HepG2 (cell line): Measurements from ENCODE around the gene TMEM231. TPM values are rescaled to one million over a fixed set of nuclear protein-coding genes. Genes with fewer than 3 reads are reported as not detected.

Source experiments
- ARID4A ChIP-seq: sonication (generic); formaldehyde crosslinking; IDR thresholded peaks from 2 replicates; pipeline ENCODE4 v1.5.0; 2020; ENCODE audit warnings: mild to moderate bottlenecking, missing genetic modification reagents, borderline replicate concordance
- ATF4 ChIP-seq, 2 experiments: fragments of 450-650 bp in 1 of 2; sonication (generic) in 1 of 2; formaldehyde crosslinking; IDR thresholded peaks; 2 replicates each; pipeline versions ENCODE4 v1.5.0 to v1.8.0; 2020 to 2022; ENCODE audit warnings: mild to moderate bottlenecking in 1 of 2, missing genetic modification reagents in 1 of 2
- MNT ChIP-seq: fragments of 450-650 bp; IDR thresholded peaks from 2 replicates; pipeline ENCODE4 v1.6.1; 2016
- PAF1 ChIP-seq: IDR thresholded peaks from 2 replicates; pipeline ENCODE4 v1.6.1; 2016; ENCODE audit warnings: missing genetic modification reagents, missing compliant biosample characterization
- ZNF678 ChIP-seq: sonication (generic); formaldehyde crosslinking; IDR thresholded peaks from 2 replicates; pipeline ENCODE4 v1.4.0; 2020; ENCODE audit warnings: mild to moderate bottlenecking, missing genetic modification reagents
- polyA plus RNA-seq, 8 experiments: library from polyadenylated mRNA; depleted of rRNA in 3 of 8; stranded (reverse) in 7 of 8; unstranded in 1 of 8; fragments of >200 nt; fragmentation: Illumina TruSeq in 4 of 8; extraction: Trizol in 4 of 8; gene quantifications; 2 replicates each; pipeline versions ENCODE4 v1.2.1 to v1.2.3, GENCODE V29; 2011 to 2016; ENCODE audit warnings: low read depth in 4 of 8, missing spikeins in 1 of 8, mixed read lengths in 1 of 8; ENCODE audit not compliant: insufficient read depth in 1 of 8
- total RNA-seq, 5 experiments: library from RNA; depleted of rRNA; stranded (reverse); fragments of >200 nt; fragmentation: Illumina TruSeq; extraction: Trizol; gene quantifications; 2 replicates each; pipeline ENCODE4 v1.2.3, GENCODE V29; 2016; ENCODE audit warnings: low read depth in 1 of 5
- TF ChIP-seq, protein P1 (sequence below): sonication (generic); formaldehyde crosslinking; IDR thresholded peaks from 2 replicates; pipeline ENCODE4 v1.5.0; 2020; ENCODE audit warnings: mild to moderate bottlenecking, missing genetic modification reagents, borderline replicate concordance
- TF ChIP-seq, protein P2 (sequence below): sonication (generic); formaldehyde crosslinking; IDR thresholded peaks from 2 replicates; pipeline ENCODE4 v1.4.0; 2020; ENCODE audit warnings: missing genetic modification reagents
- TF ChIP-seq, protein P3 (sequence below): sonication (generic); formaldehyde crosslinking; IDR thresholded peaks from 2 replicates; pipeline ENCODE4 v1.9.0; 2021; ENCODE audit warnings: missing genetic modification reagents, borderline replicate concordance

TMEM231 gene
- total and polyA plus RNA-seq, 2 of the 13 experiments (the other 11 are each of a cell fraction or from before 2014, with no cell fraction given), result 3.5 to 7.4 TPM

- TF ChIP-seq, protein P1, sequence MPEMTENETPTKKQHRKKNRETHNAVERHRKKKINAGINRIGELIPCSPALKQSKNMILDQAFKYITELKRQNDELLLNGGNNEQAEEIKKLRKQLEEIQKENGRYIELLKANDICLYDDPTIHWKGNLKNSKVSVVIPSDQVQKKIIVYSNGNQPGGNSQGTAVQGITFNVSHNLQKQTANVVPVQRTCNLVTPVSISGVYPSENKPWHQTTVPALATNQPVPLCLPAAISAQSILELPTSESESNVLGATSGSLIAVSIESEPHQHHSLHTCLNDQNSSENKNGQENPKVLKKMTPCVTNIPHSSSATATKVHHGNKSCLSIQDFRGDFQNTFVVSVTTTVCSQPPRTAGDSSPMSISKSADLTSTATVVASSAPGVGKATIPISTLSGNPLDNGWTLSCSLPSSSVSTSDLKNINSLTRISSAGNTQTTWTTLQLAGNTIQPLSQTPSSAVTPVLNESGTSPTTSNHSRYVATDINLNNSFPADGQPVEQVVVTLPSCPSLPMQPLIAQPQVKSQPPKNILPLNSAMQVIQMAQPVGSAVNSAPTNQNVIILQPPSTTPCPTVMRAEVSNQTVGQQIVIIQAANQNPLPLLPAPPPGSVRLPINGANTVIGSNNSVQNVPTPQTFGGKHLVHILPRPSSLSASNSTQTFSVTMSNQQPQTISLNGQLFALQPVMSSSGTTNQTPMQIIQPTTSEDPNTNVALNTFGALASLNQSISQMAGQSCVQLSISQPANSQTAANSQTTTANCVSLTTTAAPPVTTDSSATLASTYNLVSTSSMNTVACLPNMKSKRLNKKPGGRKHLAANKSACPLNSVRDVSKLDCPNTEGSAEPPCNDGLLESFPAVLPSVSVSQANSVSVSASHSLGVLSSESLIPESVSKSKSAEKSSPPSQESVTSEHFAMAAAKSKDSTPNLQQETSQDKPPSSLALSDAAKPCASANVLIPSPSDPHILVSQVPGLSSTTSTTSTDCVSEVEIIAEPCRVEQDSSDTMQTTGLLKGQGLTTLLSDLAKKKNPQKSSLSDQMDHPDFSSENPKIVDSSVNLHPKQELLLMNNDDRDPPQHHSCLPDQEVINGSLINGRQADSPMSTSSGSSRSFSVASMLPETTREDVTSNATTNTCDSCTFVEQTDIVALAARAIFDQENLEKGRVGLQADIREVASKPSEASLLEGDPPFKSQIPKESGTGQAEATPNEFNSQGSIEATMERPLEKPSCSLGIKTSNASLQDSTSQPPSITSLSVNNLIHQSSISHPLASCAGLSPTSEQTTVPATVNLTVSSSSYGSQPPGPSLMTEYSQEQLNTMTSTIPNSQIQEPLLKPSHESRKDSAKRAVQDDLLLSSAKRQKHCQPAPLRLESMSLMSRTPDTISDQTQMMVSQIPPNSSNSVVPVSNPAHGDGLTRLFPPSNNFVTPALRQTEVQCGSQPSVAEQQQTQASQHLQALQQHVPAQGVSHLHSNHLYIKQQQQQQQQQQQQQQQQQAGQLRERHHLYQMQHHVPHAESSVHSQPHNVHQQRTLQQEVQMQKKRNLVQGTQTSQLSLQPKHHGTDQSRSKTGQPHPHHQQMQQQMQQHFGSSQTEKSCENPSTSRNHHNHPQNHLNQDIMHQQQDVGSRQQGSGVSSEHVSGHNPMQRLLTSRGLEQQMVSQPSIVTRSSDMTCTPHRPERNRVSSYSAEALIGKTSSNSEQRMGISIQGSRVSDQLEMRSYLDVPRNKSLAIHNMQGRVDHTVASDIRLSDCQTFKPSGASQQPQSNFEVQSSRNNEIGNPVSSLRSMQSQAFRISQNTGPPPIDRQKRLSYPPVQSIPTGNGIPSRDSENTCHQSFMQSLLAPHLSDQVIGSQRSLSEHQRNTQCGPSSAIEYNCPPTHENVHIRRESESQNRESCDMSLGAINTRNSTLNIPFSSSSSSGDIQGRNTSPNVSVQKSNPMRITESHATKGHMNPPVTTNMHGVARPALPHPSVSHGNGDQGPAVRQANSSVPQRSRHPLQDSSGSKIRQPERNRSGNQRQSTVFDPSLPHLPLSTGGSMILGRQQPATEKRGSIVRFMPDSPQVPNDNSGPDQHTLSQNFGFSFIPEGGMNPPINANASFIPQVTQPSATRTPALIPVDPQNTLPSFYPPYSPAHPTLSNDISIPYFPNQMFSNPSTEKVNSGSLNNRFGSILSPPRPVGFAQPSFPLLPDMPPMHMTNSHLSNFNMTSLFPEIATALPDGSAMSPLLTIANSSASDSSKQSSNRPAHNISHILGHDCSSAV (CRISPR knock-in tag), result peak; percentile 80; the same call in 1 of the 2 replicates
- TF ChIP-seq, protein P2, sequence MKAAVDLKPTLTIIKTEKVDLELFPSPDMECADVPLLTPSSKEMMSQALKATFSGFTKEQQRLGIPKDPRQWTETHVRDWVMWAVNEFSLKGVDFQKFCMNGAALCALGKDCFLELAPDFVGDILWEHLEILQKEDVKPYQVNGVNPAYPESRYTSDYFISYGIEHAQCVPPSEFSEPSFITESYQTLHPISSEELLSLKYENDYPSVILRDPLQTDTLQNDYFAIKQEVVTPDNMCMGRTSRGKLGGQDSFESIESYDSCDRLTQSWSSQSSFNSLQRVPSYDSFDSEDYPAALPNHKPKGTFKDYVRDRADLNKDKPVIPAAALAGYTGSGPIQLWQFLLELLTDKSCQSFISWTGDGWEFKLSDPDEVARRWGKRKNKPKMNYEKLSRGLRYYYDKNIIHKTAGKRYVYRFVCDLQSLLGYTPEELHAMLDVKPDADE (CRISPR knock-in tag), result no peak
- TF ChIP-seq ZNF678 (CRISPR knock-in tag) (no peak), ARID4A (peak; percentile 98), MNT (peak; percentile 29; the same call in 1 of the 2 replicates), ATF4 (CRISPR knock-in tag; IDR thresholded peaks at IDR 0.05) (no peak), PAF1 (CRISPR knock-in tag) (no peak)
- TF ChIP-seq, protein P3, sequence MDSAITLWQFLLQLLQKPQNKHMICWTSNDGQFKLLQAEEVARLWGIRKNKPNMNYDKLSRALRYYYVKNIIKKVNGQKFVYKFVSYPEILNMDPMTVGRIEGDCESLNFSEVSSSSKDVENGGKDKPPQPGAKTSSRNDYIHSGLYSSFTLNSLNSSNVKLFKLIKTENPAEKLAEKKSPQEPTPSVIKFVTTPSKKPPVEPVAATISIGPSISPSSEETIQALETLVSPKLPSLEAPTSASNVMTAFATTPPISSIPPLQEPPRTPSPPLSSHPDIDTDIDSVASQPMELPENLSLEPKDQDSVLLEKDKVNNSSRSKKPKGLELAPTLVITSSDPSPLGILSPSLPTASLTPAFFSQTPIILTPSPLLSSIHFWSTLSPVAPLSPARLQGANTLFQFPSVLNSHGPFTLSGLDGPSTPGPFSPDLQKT (CRISPR knock-in tag), result no peak
Measured at GRCh38 chr16:75555707-75556430, at the start of gene TMEM231 (continued).
